Gastrocnemius medialis (tissue), 4 donors: ENCODE results near the gene UBE2L6.

Experiments
- POLR2A ChIP-seq, 2 donors: fragments of 450-650 bp; IDR thresholded peaks; one replicate each; pipeline ENCODE4 v1.6.1; 2017; ENCODE audit warnings: antibody characterized with exemption in 2 of 2, mild to moderate bottlenecking in 2 of 2, moderate library complexity in 2 of 2
- TF ChIP-seq, protein P1 (sequence below), 5 experiments: fragments of 450-650 bp in 3 of 5; fragments of 200-600 bp in 2 of 5; sonication (generic) in 2 of 5; IDR thresholded peaks in 4 of 5; conservative IDR thresholded peaks in 1 of 5; 1 replicate in 4 of 5; 2 replicates in 1 of 5; pipeline ENCODE4 v1.5.1; 2016 to 2019; ENCODE audit warnings: antibody characterized with exemption in 5 of 5, mild to moderate bottlenecking in 3 of 5, moderate library complexity in 3 of 5

DNA sequence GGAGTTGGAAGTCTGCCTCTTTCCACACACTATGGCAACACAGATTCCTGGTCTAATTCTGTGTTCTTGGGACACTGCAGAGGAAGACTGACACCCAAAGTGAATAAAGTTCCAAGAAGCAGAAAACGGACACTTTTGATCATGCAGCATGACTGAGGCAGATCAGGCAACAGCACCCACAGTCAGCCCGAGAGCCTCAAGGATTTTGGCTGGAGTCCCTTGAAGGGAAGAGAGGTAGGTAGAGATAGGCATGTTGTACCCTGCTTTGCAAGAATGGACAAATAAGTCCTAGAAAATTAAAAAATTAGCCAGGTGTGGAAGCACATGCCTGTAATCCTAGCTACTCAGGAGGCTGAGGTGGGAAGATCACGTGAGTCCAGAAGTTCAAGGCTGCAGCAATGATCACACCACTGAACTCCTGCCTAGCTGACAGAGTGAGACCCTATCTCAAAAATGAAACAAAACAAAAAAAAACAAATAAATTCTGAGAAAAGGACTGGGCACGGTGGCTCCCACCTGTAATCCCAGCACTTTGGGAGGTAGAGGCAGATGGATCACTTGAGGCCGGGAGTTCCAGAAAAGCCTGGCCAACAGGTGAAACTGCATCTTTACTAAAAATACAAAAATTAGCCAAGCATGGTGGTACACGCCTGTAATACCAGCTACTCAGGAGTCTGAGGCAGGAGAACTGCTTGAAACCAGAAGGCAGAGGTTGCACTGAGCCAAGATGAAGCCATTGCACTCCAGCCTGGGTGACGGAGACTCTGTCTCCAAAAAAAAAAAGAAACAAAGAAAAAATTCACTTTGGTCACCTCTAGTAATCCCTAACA is 58.9 kb downstream of the UBE2L6 start:
- TF ChIP-seq, protein P1, sequence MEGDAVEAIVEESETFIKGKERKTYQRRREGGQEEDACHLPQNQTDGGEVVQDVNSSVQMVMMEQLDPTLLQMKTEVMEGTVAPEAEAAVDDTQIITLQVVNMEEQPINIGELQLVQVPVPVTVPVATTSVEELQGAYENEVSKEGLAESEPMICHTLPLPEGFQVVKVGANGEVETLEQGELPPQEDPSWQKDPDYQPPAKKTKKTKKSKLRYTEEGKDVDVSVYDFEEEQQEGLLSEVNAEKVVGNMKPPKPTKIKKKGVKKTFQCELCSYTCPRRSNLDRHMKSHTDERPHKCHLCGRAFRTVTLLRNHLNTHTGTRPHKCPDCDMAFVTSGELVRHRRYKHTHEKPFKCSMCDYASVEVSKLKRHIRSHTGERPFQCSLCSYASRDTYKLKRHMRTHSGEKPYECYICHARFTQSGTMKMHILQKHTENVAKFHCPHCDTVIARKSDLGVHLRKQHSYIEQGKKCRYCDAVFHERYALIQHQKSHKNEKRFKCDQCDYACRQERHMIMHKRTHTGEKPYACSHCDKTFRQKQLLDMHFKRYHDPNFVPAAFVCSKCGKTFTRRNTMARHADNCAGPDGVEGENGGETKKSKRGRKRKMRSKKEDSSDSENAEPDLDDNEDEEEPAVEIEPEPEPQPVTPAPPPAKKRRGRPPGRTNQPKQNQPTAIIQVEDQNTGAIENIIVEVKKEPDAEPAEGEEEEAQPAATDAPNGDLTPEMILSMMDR (IDR thresholded peaks at IDR 0.05 in 4 of 5, conservative IDR thresholded peaks at IDR 0.05 in 1 of 5): no peak
- TF ChIP-seq POLR2A (IDR thresholded peaks at IDR 0.05): no peak
